Effector CD8-positive, alpha-beta T cell (primary cell): Measurements from ENCODE around the gene KRTAP5-2.
"Not testable (repeated sequence)": the region's sequence is repeated elsewhere in the genome, so short reads cannot be mapped to it uniquely, and the experiment has no call there.

Experiments
- DNase-seq: peaks from one replicate; lab custom pipeline; 2025; lab: John Stamatoyannopoulos, UW
- total RNA-seq, 4 experiments: gene quantifications; one replicate each; lab custom pipeline; 2026; lab: John Stamatoyannopoulos, UW

Gene KRTAP5-2, protein sequence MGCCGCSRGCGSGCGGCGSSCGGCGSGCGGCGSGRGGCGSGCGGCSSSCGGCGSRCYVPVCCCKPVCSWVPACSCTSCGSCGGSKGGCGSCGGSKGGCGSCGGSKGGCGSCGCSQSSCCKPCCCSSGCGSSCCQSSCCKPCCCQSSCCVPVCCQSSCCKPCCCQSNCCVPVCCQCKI
- total RNA-seq = 0 to 0.18 (median 0) reads per million in 4 experiments

GRCh38 chr11:1597994-1598380 lies at the start of gene KRTAP5-2:
Gene KRTAP5-2 (minus strand): TSS chr11:1598294. CDS start chr11:1598250, 44 bp downstream.
- no peak for DNase-seq

- not testable (repeated sequence) for DNase-seq
These were observed 48.4 kb upstream of the KRTAP5-2 start for GRCh38 chr11:1646540-1646939.

- no peak for DNase-seq
These were observed 47.3 kb upstream of the KRTAP5-2 start for GRCh38 chr11:1645357-1645821.

DNA sequence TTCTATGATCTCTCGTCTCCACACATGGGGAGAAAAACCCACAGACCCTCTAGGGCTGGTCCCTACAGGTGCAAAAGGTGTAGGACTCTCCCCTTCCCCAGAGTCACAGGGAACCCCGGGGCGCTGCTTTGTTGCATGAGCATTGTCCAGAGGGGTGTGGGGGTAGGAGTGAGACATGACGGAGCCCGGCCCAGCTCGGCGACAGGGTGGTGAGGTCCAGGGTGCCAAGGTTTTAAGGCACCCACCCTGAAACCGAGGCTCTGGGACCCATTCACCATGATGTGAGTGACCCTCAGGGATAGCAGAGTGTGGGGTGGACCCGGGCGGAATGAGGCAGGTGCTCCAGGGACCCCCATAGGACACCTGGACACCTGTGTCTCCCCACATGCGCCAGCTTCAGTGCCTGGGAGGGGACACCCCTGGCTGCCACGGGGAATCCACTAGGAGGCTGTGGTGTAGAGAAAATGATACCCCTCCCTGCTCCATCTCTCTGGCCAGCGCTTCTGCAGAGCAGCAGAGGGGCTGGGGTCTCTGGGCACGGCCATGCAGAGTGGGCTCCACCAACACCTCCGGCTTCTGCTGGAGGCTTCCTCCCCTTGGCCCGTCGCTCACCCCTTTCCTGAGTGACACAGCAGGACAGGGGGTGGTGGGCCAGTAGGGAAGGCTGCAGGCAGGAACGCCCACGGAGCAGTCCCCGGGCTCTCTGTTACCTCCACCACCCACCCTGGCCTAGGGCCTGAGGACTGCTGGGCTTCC lies 46.7 kb upstream of the KRTAP5-2 start:
- DNase-seq = no peak

DNA sequence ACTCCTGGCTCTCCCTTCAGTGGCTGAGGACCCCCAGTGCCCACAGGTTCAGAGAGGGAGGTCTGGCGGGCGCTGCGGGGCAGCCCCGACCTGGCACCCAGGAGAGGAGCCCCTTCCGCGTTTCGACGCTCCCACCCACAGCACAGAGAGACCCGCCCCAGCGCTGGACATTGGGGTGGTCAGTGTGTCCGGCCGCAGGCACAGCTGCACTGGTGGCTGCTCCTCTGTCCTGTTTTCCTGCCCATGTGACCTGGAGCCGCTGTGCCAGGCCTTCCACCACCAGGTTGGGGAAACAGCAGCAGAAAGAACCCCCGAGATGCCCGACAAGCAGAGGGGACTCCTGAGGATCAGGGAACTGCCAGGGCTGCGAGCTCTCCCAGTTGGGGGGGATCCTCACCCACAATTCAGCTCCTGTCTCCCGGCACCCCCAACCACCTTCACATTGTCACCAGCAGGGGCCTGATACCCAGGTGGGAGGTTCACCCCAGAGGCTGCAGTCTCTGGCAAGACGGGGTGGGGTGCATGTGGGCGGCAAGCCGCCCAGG lies 45.1 kb upstream of the KRTAP5-2 start:
- no peak for DNase-seq

DNA sequence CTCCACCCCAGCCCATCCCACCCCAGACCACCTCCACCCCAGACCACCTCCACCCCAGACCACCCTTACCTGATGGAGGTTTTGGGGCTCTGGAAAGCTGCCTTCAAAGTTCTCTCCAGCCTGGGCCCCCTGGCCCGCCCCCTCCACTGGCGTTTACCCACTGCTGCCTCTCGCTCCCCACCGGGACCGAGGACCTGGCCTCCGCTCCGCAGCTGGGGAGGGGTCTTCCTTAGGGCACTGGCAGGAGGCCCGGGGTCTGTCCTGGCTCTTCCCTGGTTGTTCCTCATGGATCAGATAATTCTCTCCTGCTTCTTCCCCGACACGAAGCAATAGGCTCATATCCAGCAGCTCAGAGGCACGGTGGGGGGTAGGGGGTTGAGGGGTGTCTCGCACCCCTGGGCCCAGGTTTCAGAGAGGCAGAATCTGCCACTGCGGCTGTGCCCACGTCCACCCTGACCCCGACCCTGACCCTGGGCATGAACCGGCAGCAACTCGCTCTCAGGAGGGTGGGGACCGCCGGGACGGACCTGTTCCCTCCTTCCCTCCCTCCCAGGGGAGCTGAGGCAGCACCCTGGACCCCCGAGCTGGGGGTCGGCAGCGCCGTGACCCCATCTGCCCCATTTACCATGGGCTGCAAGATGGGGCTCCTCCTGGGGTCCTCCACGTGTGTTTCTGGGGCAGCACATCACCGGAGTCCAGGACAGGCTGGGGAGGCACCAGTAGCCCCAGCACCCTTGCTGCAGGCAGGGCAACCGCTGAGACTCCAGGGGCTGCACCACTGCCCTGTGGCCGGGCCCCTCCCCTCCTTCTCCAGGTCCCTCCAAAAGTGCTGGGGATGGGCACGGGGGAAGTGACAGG lies 44.4 kb upstream of the KRTAP5-2 start:
- DNase-seq = no peak

- no peak for DNase-seq
These were observed 43.0 kb upstream of the KRTAP5-2 start for GRCh38 chr11:1641096-1641495.

GRCh38 chr11:1640076-1640946 lies 42.2 kb upstream of the KRTAP5-2 start:
- DNase-seq = no peak

GRCh38 chr11:1639666-1640065 lies 41.6 kb upstream of the KRTAP5-2 start:
- no peak for DNase-seq

- no peak for DNase-seq
These were observed 41.1 kb upstream of the KRTAP5-2 start for GRCh38 chr11:1639102-1639620.

- DNase-seq = no peak
These were observed 40.2 kb upstream of the KRTAP5-2 start for GRCh38 chr11:1638344-1638743.

DNA sequence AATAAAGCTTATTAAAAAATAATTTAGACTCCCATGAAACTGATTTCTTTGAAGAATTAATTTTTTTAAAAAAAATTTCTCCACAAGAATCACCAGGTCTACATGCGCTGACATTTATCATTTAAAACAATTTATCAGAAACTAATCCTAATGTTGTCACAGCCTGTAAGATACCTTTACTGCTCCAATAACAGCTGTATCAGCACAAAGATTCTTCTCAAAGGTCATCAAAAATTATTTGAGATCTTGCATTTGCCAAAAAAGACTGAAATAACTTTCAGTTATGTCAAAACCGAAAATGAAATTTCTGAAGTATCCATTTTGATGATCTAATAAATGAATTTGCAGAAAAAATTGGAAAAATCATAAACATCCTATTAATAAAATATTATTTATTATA lies 39.5 kb upstream of the KRTAP5-2 start:
- DNase-seq = no peak

- no peak for DNase-seq
These were observed 38.3 kb upstream of the KRTAP5-2 start for GRCh38 chr11:1636291-1636950.

- no peak for DNase-seq
These were observed 35.8 kb upstream of the KRTAP5-2 start for GRCh38 chr11:1633864-1634263.

GRCh38 chr11:1632053-1632714 lies 34.1 kb upstream of the KRTAP5-2 start:
- no peak for DNase-seq

DNA sequence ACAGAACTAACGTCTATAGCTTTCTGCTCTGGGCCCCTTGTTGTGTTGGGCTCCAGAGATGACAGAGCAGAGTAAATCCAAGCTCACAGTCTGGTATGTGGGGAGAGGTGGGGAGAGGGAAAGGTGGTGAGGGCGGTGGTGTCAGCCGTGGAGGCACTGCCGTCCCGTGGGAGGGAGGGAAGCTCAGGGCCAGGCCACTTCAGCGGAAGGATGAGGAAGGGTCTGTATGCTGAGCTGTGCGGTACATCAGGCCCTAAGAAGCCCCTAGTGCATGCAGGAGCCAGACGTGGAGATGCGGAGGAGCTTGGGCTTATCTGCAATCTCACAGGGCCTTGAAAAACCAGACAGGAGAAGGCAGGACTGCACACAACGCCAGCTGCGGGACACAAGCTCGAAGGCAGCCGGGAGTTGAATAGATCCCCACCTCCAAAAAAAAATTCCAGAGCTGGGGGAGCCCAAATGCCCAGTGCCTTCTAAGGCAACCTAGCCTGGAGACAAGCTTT lies 33.0 kb upstream of the KRTAP5-2 start:
- no peak for DNase-seq

DNA sequence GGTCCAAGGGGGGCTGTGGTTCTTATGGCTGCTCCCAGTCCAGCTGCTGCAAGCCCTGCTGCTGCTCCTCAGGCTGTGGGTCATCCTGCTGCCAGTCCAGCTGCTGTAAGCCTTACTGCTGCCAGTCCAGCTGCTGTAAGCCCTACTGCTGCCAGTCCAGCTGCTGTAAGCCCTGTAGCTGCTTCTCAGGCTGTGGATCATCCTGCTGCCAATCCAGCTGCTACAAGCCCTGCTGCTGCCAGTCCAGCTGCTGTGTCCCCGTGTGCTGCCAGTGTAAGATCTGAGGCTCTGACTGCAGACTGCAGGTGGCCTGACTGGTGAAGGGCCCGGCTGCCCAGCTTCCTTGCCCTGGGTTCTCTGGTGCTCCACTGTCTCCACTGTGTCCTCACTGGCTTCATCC lies 32.2 kb upstream of the KRTAP5-2 start:
- no peak for DNase-seq

- DNase-seq = no peak
These were observed 31.5 kb upstream of the KRTAP5-2 start, which contains the start of gene KRTAP5-5 for GRCh38 chr11:1629326-1630185. Gene KRTAP5-5 (plus strand): TSS chr11:1629775. CDS start chr11:1629841, 66 bp downstream.
